Peyer's patch (tissue), 4 donors: Measurements from ENCODE around the gene BTG4.

Experiments
- POLR2A ChIP-seq, 2 donors: fragments of 450-650 bp; IDR thresholded peaks; one replicate each; pipeline ENCODE4 v1.5.1; 2017; ENCODE audit warnings: antibody characterized with exemption in 2 of 2, mild to moderate bottlenecking in 2 of 2, moderate library complexity in 2 of 2
- TF ChIP-seq, protein P1 (sequence below), 6 experiments: fragments of 450-650 bp in 4 of 6; fragments of 200-600 bp in 2 of 6; sonication (generic) in 1 of 6; IDR thresholded peaks; one replicate each; pipeline ENCODE4 v1.5.1; 2017 to 2019; ENCODE audit warnings: antibody characterized with exemption in 6 of 6, mild to moderate bottlenecking in 3 of 6, moderate library complexity in 1 of 6

DNA sequence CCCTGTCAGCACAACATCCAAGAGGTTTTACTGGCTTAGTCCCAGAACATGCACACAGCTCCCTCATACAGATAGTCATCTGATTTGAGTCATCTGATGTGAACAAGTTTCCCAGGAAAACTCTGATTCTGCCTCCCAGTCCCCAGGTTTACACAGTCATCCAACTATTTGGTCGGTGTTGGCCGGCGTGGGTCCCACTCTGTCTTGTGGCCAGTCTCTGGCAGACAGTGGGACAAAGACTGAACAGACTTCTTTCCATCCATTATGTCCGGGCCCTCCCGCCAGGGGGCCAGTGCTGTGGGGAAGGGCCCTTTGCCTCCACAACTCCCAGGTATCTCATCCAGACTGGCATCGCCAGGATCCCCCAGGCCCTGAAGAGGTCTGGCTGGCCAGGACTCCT is 60.0 kb downstream of the BTG4 start:
- TF ChIP-seq, protein P1, sequence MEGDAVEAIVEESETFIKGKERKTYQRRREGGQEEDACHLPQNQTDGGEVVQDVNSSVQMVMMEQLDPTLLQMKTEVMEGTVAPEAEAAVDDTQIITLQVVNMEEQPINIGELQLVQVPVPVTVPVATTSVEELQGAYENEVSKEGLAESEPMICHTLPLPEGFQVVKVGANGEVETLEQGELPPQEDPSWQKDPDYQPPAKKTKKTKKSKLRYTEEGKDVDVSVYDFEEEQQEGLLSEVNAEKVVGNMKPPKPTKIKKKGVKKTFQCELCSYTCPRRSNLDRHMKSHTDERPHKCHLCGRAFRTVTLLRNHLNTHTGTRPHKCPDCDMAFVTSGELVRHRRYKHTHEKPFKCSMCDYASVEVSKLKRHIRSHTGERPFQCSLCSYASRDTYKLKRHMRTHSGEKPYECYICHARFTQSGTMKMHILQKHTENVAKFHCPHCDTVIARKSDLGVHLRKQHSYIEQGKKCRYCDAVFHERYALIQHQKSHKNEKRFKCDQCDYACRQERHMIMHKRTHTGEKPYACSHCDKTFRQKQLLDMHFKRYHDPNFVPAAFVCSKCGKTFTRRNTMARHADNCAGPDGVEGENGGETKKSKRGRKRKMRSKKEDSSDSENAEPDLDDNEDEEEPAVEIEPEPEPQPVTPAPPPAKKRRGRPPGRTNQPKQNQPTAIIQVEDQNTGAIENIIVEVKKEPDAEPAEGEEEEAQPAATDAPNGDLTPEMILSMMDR (IDR thresholded peaks at IDR 0.05) = no peak
- no peak for TF ChIP-seq POLR2A (IDR thresholded peaks at IDR 0.05)
